Liver (tissue), 9 donors: ENCODE results near the gene EDAR. TPM values are rescaled to one million over a fixed set of nuclear protein-coding genes. Genes with fewer than 3 reads are reported as not detected.

Experiments used
- DNase-seq: peaks from one replicate; pipeline ENCODE4 v3.0.0-alpha.2; 2017; ENCODE audit warnings: low spot score
- H3K27ac ChIP-seq, 2 donors: one replicate each; pipeline ENCODE4 v1.7.0; 2013; ENCODE audit warnings: inconsistent platforms in 2 of 2, low read length in 2 of 2, control low read depth in 1 of 2, low read depth in 1 of 2, mild to moderate bottlenecking in 1 of 2
- H3K27me3 ChIP-seq, 4 donors: one replicate each; pipeline versions ENCODE4 v1.6.1 to v1.7.0; 2013; ENCODE audit warnings: low read length in 3 of 4, inconsistent platforms in 1 of 4, mild to moderate bottlenecking in 1 of 4, moderate library complexity in 1 of 4; ENCODE audit not compliant: control insufficient read depth in 4 of 4, insufficient read depth in 4 of 4
- H3K36me3 ChIP-seq, 4 donors: one replicate each; pipeline versions ENCODE4 v1.6.1 to v1.7.0; 2013; ENCODE audit warnings: low read length in 3 of 4, mild to moderate bottlenecking in 3 of 4, low read depth in 1 of 4, moderate library complexity in 1 of 4; ENCODE audit not compliant: control insufficient read depth in 4 of 4, insufficient read depth in 3 of 4
- H3K4me1 ChIP-seq, 4 donors: one replicate each; pipeline versions ENCODE4 v1.6.1 to v1.7.0; 2013; ENCODE audit warnings: low read length in 3 of 4, mild to moderate bottlenecking in 3 of 4, moderate library complexity in 1 of 4; ENCODE audit not compliant: control insufficient read depth in 4 of 4, insufficient read depth in 4 of 4
- H3K4me3 ChIP-seq, 3 donors: one replicate each; pipeline versions ENCODE4 v1.6.1 to v1.7.0; 2013; ENCODE audit warnings: low read length in 3 of 3, control low read depth in 1 of 3, low read depth in 1 of 3, mild to moderate bottlenecking in 1 of 3
- H3K9ac ChIP-seq, 2 donors: one replicate each; pipeline ENCODE4 v1.7.0; 2013; ENCODE audit warnings: low read length in 2 of 2, mild to moderate bottlenecking in 2 of 2, moderate library complexity in 2 of 2, control low read depth in 1 of 2, low read depth in 1 of 2
- H3K9me3 ChIP-seq, 4 donors: one replicate each; pipeline versions ENCODE4 v1.6.1 to v1.7.0; 2013; ENCODE audit warnings: low read length in 3 of 4; ENCODE audit not compliant: control insufficient read depth in 4 of 4
- ATF3 ChIP-seq: IDR thresholded peaks from 2 replicates; pipeline ENCODE4 v1.6.1; 2016; ENCODE audit warnings: antibody characterized with exemption
- CTCF ChIP-seq: fragments of 150-350 bp; IDR thresholded peaks from 2 replicates; pipeline ENCODE4 v1.5.1; 2017; ENCODE audit warnings: improper control_type of control experiment, low read depth, low read length; ENCODE audit not compliant: missing input control
- EGR1 ChIP-seq, 2 donors: IDR thresholded peaks; 2 replicates each; pipeline ENCODE4 v1.6.1; 2016 to 2018; ENCODE audit warnings: antibody characterized with exemption in 2 of 2, low read depth in 2 of 2
- FOXA1 ChIP-seq: IDR thresholded peaks from 2 replicates; pipeline ENCODE4 v1.6.1; 2016; ENCODE audit warnings: antibody characterized with exemption
- FOXA2 ChIP-seq: IDR thresholded peaks from 2 replicates; pipeline ENCODE4 v1.6.1; 2016; ENCODE audit warnings: antibody characterized with exemption
- GABPA ChIP-seq, 2 donors: IDR thresholded peaks in 1 of 2; conservative IDR thresholded peaks in 1 of 2; 2 replicates each; pipeline ENCODE4 v1.6.1; 2016; ENCODE audit warnings: antibody characterized with exemption in 2 of 2, mild to moderate bottlenecking in 1 of 2, moderate library complexity in 1 of 2
- HNF4A ChIP-seq, 2 donors: conservative IDR thresholded peaks; 2 replicates each; pipeline ENCODE4 v1.6.1; 2016; ENCODE audit warnings: antibody characterized with exemption in 2 of 2, mild to moderate bottlenecking in 2 of 2
- HNF4G ChIP-seq: IDR thresholded peaks from 2 replicates; pipeline ENCODE4 v1.6.1; 2016; ENCODE audit warnings: antibody characterized with exemption
- JUND ChIP-seq, 2 donors: IDR thresholded peaks; 2 replicates each; pipeline ENCODE4 v1.6.1; 2016; ENCODE audit warnings: antibody characterized with exemption in 2 of 2
- MAX ChIP-seq: IDR thresholded peaks from 2 replicates; pipeline ENCODE4 v1.6.1; 2016; ENCODE audit warnings: antibody characterized with exemption
- NR2F2 ChIP-seq: IDR thresholded peaks from 2 replicates; pipeline ENCODE4 v1.6.1; 2016; ENCODE audit warnings: antibody characterized with exemption
- RAD21 ChIP-seq, 2 donors: IDR thresholded peaks; 2 replicates each; pipeline ENCODE4 v1.6.1; 2016; ENCODE audit warnings: antibody characterized with exemption in 2 of 2, mild to moderate bottlenecking in 2 of 2
- RXRA ChIP-seq, 2 donors: IDR thresholded peaks; 2 replicates each; pipeline ENCODE4 v1.6.1; 2017 to 2018; ENCODE audit warnings: antibody characterized with exemption in 2 of 2, mild to moderate bottlenecking in 1 of 2
- SP1 ChIP-seq: IDR thresholded peaks from 2 replicates; pipeline ENCODE4 v1.6.1; 2018; ENCODE audit warnings: antibody characterized with exemption, mild to moderate bottlenecking
- TAF1 ChIP-seq: conservative IDR thresholded peaks from 2 replicates; pipeline ENCODE4 v1.6.1; 2016; ENCODE audit warnings: antibody characterized with exemption, mild to moderate bottlenecking
- YY1 ChIP-seq: IDR thresholded peaks from 2 replicates; pipeline ENCODE4 v1.6.1; 2016; ENCODE audit warnings: antibody characterized with exemption, mild to moderate bottlenecking
- WGBS: extraction: QIAGEN DNeasy Blood & Tissue Kit; methylation state at CpG from one replicate; pipeline ENCODE4 v1.1.7; 2013; 5-methylcytosine and 5-hydroxymethylcytosine counted together
- polyA plus RNA-seq, 2 donors: library from polyadenylated mRNA; stranded (reverse) in 1 of 2; unstranded in 1 of 2; fragments of 200-250 nt in 1 of 2; fragments of >200 nt in 1 of 2; fragmentation: Nextera tagmentation in 1 of 2; extraction: Ambion mirVana in 1 of 2; gene quantifications; one replicate each; pipeline versions ENCODE4 v1.2.1 to v1.2.3, GENCODE V29; 2013 to 2015
- total RNA-seq, 2 donors: library from RNA; depleted of rRNA; stranded (reverse); fragments of >200 nt; gene quantifications; one replicate each; pipeline ENCODE4 v1.2.3, GENCODE V29; 2014
- TF ChIP-seq, protein P1 (sequence below): IDR thresholded peaks from 2 replicates; pipeline ENCODE4 v1.6.1; 2016; ENCODE audit warnings: antibody characterized with exemption
- TF ChIP-seq, protein P2 (sequence below): IDR thresholded peaks from 2 replicates; pipeline ENCODE4 v1.6.1; 2016; ENCODE audit warnings: antibody characterized with exemption, mild to moderate bottlenecking
- donor health status: healthy.
- donor health status: healthy.
- donor health status: healthy.
- donor health status: healthy.
- donor health status: healthy.

EDAR gene
- total and polyA plus RNA-seq, 4 donors, result 0.09 to 0.50 (median 0.10) TPM

DNA sequence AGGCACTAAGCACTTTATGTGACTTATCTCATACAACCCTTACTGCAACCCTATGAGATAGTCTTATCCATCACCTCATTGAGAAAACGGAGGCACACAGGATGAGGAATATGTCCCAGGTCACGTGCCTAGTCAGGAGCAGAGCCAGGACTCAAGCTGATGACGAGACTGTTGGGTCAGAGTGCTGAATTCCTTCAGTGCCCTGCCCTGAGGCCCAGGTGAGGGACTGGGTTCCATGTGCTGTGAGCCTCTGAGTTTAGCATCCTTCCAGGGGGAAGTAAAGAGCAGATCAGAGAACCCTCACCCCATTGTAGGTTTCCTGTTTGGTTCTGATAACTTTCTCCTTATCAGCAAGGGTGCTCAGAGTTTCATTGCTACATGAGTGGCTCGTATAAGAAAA lies 11.7 kb upstream of the EDAR start:
- Histone ChIP-seq H3K9ac (no peak overlapping the region), H3K27ac (no peak overlapping the region), H3K27me3 (no peaks in the 10 kb centered on the region), H3K4me1 (peaks cover 0 to 11% (median 6%) of the 10 kb centered on the region in 4 donors), H3K4me3 (no peak overlapping the region), H3K36me3 (no peaks in the 10 kb centered on the region), H3K9me3 (no peaks in the 10 kb centered on the region)
- 87% methylated on average over 4 of the region's 4 CpGs for WGBS
- TF ChIP-seq HNF4G (no peak), RAD21 (IDR thresholded peaks at IDR 0.05) (no peak), HNF4A (conservative IDR thresholded peaks at IDR 0.05) (no peak), ATF3 (no peak), FOXA2 (no peak), YY1 (no peak)
- DNase-seq, result no peak

GRCh38 chr2:108998911-108999310 lies 9.9 kb upstream of the EDAR start:
- WGBS, result 88% methylated on average over 3 of the region's 3 CpGs
- Histone ChIP-seq H3K9me3 (no peaks in the 10 kb centered on the region), H3K27ac (no peak overlapping the region), H3K27me3 (no peaks in the 10 kb centered on the region), H3K4me3 (no peak overlapping the region), H3K36me3 (no peaks in the 10 kb centered on the region), H3K9ac (no peak overlapping the region), H3K4me1 (peaks cover 0 to 9% (median 4%) of the 10 kb centered on the region in 4 donors)
- no peak for DNase-seq
- TF ChIP-seq SP1 (no peak), NR2F2 (no peak), JUND (IDR thresholded peaks at IDR 0.05) (no peak), HNF4G (no peak), RXRA (IDR thresholded peaks at IDR 0.05) (no peak), YY1 (no peak), EGR1 (IDR thresholded peaks at IDR 0.05; ENCODE audit: low read depth in 2 of 2) (no peak)
- TF ChIP-seq, protein P1, sequence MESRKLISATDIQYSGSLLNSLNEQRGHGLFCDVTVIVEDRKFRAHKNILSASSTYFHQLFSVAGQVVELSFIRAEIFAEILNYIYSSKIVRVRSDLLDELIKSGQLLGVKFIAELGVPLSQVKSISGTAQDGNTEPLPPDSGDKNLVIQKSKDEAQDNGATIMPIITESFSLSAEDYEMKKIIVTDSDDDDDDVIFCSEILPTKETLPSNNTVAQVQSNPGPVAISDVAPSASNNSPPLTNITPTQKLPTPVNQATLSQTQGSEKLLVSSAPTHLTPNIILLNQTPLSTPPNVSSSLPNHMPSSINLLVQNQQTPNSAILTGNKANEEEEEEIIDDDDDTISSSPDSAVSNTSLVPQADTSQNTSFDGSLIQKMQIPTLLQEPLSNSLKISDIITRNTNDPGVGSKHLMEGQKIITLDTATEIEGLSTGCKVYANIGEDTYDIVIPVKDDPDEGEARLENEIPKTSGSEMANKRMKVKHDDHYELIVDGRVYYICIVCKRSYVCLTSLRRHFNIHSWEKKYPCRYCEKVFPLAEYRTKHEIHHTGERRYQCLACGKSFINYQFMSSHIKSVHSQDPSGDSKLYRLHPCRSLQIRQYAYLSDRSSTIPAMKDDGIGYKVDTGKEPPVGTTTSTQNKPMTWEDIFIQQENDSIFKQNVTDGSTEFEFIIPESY, result no peak

DNA sequence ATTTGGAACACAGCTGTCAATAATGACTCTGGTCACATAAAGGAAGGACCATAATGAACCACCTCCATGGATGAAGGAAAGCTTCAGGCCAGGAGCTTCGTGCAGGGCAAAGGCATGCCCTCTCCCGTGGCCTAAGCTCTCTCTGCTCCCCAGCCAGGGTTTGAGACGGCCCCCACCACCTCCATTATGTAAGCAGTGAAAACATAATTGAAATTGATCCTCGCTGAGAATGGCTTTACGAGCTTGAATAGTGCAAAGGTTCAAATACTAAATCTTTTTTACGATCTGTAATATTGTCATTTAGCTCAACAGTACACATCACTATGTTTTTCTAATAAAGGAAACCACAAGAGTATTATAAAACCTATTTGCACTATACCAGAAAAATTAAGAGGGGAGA lies 5.2 kb upstream of the EDAR start:
- no peaks in the 10 kb centered on the region for H3K36me3 ChIP-seq
- H3K27me3 ChIP-seq, result no peaks in the 10 kb centered on the region
- no peaks in the 10 kb centered on the region for H3K9me3 ChIP-seq
- 55% methylated on average over 6 of the region's 6 CpGs for WGBS
- no peak overlapping the region for H3K4me3 ChIP-seq
- peak overlapping the region in 1 of 2 donors; percentile 41 for H3K27ac ChIP-seq
- H3K9ac ChIP-seq, result no peak overlapping the region
- H3K4me1 ChIP-seq, result peaks cover 8 to 26% (median 19%) of the 10 kb centered on the region in 4 donors
- DNase-seq, result no peak
- no peak for TF ChIP-seq SP1
- no peak for TF ChIP-seq GABPA (IDR thresholded peaks at IDR 0.05 in 1 of 2, conservative IDR thresholded peaks at IDR 0.05 in 1 of 2)
- no peak for TF ChIP-seq JUND (IDR thresholded peaks at IDR 0.05)
- TF ChIP-seq FOXA2, result no peak
- no peak for TF ChIP-seq RAD21 (IDR thresholded peaks at IDR 0.05)
- no peak for TF ChIP-seq CTCF
- no peak for TF ChIP-seq NR2F2
- no peak for TF ChIP-seq RXRA (IDR thresholded peaks at IDR 0.05)
- no peak for TF ChIP-seq HNF4A (conservative IDR thresholded peaks at IDR 0.05)
- no peak for TF ChIP-seq FOXA1
- TF ChIP-seq MAX, result no peak
- TF ChIP-seq YY1, result no peak
- no peak for TF ChIP-seq EGR1 (IDR thresholded peaks at IDR 0.05; ENCODE audit: low read depth in 2 of 2)
- no peak for TF ChIP-seq TAF1
- TF ChIP-seq ATF3, result no peak
- TF ChIP-seq, protein P2, sequence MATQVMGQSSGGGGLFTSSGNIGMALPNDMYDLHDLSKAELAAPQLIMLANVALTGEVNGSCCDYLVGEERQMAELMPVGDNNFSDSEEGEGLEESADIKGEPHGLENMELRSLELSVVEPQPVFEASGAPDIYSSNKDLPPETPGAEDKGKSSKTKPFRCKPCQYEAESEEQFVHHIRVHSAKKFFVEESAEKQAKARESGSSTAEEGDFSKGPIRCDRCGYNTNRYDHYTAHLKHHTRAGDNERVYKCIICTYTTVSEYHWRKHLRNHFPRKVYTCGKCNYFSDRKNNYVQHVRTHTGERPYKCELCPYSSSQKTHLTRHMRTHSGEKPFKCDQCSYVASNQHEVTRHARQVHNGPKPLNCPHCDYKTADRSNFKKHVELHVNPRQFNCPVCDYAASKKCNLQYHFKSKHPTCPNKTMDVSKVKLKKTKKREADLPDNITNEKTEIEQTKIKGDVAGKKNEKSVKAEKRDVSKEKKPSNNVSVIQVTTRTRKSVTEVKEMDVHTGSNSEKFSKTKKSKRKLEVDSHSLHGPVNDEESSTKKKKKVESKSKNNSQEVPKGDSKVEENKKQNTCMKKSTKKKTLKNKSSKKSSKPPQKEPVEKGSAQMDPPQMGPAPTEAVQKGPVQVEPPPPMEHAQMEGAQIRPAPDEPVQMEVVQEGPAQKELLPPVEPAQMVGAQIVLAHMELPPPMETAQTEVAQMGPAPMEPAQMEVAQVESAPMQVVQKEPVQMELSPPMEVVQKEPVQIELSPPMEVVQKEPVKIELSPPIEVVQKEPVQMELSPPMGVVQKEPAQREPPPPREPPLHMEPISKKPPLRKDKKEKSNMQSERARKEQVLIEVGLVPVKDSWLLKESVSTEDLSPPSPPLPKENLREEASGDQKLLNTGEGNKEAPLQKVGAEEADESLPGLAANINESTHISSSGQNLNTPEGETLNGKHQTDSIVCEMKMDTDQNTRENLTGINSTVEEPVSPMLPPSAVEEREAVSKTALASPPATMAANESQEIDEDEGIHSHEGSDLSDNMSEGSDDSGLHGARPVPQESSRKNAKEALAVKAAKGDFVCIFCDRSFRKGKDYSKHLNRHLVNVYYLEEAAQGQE, result no peak
- TF ChIP-seq, protein P1, result no peak
